ENCODE data around the gene PRDM2. TPM values are rescaled to one million over a fixed set of nuclear protein-coding genes. Genes with fewer than 3 reads are reported as not detected.

PRDM2 gene
- total RNA-seq, 1 donor from 2014 or later = 50.6 TPM

DNA sequence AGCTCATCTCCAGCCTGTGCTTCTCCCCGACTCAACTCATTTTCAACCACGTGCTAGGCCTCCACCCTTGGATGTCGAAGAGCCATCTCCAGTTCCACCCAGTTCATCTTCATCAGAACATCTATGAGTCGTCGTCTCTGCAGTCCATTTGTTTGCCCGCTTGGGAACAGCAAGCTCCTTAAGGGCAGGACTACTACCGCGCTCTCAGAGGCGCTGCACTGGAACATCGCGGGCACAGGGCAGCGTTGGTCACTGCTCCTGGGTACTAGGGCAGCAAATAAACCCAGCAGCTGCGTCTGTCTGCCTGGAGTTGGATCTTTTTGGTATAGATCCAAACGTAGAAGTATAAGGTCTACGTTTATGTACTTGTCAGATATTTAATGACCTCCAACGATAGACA lies 478 bp upstream of the PRDM2 start:
- H3K27ac ChIP-seq = peak overlapping the region; percentile 96
- no peak for DNase-seq
- ATAC-seq = peak; percentile 20 to 33
- intact Hi-C loops (cut with DNase I) = no loop called here
- peak overlapping the region; percentile 77 for H3K4me3 ChIP-seq
- H3K27me3 ChIP-seq (ENCODE audit: low read depth) = no peaks in the 10 kb centered on the region
- peaks cover 5% of the 10 kb centered on the region for H3K4me1 ChIP-seq
- H3K36me3 ChIP-seq = no peaks in the 10 kb centered on the region
- no peaks in the 10 kb centered on the region for H3K9me3 ChIP-seq
- TF ChIP-seq, protein P1, sequence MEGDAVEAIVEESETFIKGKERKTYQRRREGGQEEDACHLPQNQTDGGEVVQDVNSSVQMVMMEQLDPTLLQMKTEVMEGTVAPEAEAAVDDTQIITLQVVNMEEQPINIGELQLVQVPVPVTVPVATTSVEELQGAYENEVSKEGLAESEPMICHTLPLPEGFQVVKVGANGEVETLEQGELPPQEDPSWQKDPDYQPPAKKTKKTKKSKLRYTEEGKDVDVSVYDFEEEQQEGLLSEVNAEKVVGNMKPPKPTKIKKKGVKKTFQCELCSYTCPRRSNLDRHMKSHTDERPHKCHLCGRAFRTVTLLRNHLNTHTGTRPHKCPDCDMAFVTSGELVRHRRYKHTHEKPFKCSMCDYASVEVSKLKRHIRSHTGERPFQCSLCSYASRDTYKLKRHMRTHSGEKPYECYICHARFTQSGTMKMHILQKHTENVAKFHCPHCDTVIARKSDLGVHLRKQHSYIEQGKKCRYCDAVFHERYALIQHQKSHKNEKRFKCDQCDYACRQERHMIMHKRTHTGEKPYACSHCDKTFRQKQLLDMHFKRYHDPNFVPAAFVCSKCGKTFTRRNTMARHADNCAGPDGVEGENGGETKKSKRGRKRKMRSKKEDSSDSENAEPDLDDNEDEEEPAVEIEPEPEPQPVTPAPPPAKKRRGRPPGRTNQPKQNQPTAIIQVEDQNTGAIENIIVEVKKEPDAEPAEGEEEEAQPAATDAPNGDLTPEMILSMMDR (IDR thresholded peaks at IDR 0.05) = no peak

DNA sequence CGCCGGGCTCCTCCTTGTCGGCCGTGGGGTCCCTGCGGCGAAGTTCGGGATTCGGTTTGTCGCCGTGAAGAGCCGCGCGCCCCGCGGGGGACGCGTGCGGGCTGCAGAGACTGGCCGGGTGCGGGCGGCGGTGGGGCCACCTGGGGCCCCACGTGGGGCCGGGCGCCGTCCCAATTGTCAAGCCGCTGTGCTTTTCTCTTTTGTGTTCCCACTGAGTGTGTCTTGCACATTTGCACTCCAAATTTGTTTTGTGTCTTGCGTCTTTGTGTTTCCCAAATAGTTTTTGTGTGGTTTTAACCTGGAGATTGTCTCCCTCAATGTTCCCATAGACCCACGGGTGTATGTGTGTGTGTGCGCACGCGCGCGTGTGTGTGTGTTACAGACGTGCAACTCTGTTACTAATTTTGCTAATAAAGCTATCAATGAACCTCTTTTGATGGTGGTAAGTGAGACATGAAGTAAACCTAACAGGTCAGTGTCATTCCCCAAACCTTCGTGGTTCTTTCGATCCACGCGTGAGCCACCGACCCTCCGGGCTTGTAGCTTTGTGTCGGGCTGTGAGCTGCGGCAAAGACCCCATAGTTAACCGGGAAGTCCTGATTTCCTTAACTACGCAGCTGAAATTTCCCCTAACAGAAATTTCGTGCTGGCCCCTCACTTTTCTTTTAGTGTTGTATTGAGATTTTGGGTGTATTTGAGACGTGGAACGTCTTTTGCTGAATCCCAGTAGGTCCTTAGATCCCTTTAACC lies 708 bp downstream of the PRDM2 start:
- H3K36me3 ChIP-seq = no peaks in the 10 kb centered on the region
- H3K27ac ChIP-seq = peak overlapping the region; percentile 96
- peak overlapping the region; percentile 77 for H3K4me3 ChIP-seq
- DNase-seq = peak; percentile 72
- peak; percentile 75 to 82 for ATAC-seq
- peaks cover 5% of the 10 kb centered on the region for H3K4me1 ChIP-seq
- H3K9me3 ChIP-seq = no peaks in the 10 kb centered on the region
- no peaks in the 10 kb centered on the region for H3K27me3 ChIP-seq (ENCODE audit: low read depth)
- TF ChIP-seq, protein P1 (IDR thresholded peaks at IDR 0.05) = no peak
- intact Hi-C loops (cut with DNase I) = no loop called here

DNA sequence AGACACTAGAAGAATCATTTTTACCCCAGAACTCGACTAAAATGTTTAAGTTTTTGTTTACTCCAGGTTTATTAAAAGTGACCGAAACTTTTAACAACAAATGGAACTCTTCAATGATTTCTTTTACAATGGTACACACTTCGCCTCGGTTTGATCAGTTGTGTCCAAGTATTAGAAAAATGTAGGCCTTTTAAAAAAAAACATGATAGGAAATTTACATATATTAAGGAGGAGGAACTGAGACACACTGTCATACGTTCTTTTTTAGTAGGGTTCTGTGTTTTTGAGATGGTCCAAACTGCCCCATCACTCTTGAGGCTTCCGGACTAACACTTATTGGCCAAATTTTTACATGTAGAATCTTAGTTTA lies 1.3 kb downstream of the PRDM2 start:
- no peaks in the 10 kb centered on the region for H3K9me3 ChIP-seq
- TF ChIP-seq, protein P1 (IDR thresholded peaks at IDR 0.05) = no peak
- peak overlapping the region; percentile 77 for H3K4me3 ChIP-seq
- no peaks in the 10 kb centered on the region for H3K36me3 ChIP-seq
- H3K27ac ChIP-seq = peak overlapping the region; percentile 96
- ATAC-seq (no peak), DNase-seq (no peak)
- peaks cover 5% of the 10 kb centered on the region for H3K4me1 ChIP-seq
- no peaks in the 10 kb centered on the region for H3K27me3 ChIP-seq (ENCODE audit: low read depth)
- intact Hi-C loops (cut with DNase I) = no loop called here

- ATAC-seq (no peak), DNase-seq (no peak)
- H3K27me3 ChIP-seq (ENCODE audit: low read depth) = no peaks in the 10 kb centered on the region
- no peak overlapping the region for H3K4me3 ChIP-seq
- intact Hi-C loops (cut with DNase I) = no loop called here
- TF ChIP-seq, protein P1 (IDR thresholded peaks at IDR 0.05) = no peak
- H3K36me3 ChIP-seq = no peaks in the 10 kb centered on the region
- peaks cover 5% of the 10 kb centered on the region for H3K4me1 ChIP-seq
- no peak overlapping the region for H3K27ac ChIP-seq
- no peaks in the 10 kb centered on the region for H3K9me3 ChIP-seq
These were observed 2.6 kb downstream of the PRDM2 start for GRCh38 chr1:13702425-13703127.

DNA sequence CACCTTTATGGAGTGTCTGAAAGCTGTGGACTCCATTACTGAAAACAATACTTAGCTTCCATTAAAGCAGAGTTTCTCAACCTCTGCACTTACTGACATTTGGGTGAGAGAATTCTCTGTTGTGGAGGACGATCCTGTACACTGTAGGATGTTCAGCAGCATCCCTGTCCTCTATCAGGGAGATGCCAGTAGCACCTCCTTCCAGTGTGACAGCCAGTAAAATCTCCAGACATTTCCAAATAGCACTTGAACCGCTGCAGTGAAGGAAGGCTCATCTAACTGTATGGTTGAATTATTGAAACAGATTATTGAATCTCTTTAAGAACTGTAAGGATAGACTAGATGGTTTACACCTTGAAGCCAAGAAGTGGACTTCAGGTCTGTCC lies 3.1 kb downstream of the PRDM2 start:
- H3K36me3 ChIP-seq = no peaks in the 10 kb centered on the region
- TF ChIP-seq, protein P1 (IDR thresholded peaks at IDR 0.05) = no peak
- H3K4me1 ChIP-seq = peaks cover 5% of the 10 kb centered on the region
- H3K9me3 ChIP-seq = no peaks in the 10 kb centered on the region
- intact Hi-C loops (cut with DNase I) = no loop called here
- no peak for ATAC-seq
- H3K4me3 ChIP-seq = no peak overlapping the region
- no peak overlapping the region for H3K27ac ChIP-seq
- no peak for DNase-seq
- no peaks in the 10 kb centered on the region for H3K27me3 ChIP-seq (ENCODE audit: low read depth)
